K562 (cell line): ENCODE data around the gene ALOXE3. TPM values are rescaled to one million over a fixed set of nuclear protein-coding genes. Genes with fewer than 3 reads are reported as not detected.
A peak's percentile ranks its signal among the peaks of the same experiment; 100 is the strongest.

Experiments used
- CCNT2 ChIP-seq: IDR thresholded peaks from 2 replicates; pipeline ENCODE4 v1.6.1; 2011; ENCODE audit warnings: borderline replicate concordance, low read depth, mild to moderate bottlenecking, moderate library complexity, mixed read lengths, low read length; ENCODE audit not compliant: insufficient read length; ENCODE audit errors: extremely low read depth
- KDM2B ChIP-seq: fragments of 250-450 bp; sonication (Bioruptor Pico); IDR thresholded peaks from 2 replicates; pipeline ENCODE4 v1.8.0; 2021; ENCODE audit warnings: mild to moderate bottlenecking, moderate library complexity
- KHSRP ChIP-seq: fragments of 450-650 bp; IDR thresholded peaks from 2 replicates; pipeline ENCODE4 v1.6.1; 2017
- MYC ChIP-seq, 2 experiments: fragments of 250-450 bp in 1 of 2; sonication (Bioruptor Pico) in 1 of 2; IDR thresholded peaks; 2 replicates each; pipeline versions ENCODE4 v1.5.1 to v1.6.1; 2012 to 2021; ENCODE audit warnings: low read depth in 2 of 2, borderline replicate concordance in 1 of 2, improper control_type of control experiment in 1 of 2, low read length in 1 of 2, mild to moderate bottlenecking in 1 of 2, moderate library complexity in 1 of 2
- POLR2G ChIP-seq: fragments of 200-400 bp; formaldehyde crosslinking; IDR thresholded peaks from 2 replicates; pipeline ENCODE4 v1.6.1; 2017; ENCODE audit warnings: low read depth, mild to moderate bottlenecking, antibody characterized with exemption, low read length, moderate library complexity
- U2AF1 ChIP-seq: fragments of 200-400 bp; formaldehyde crosslinking; optimal IDR thresholded peaks from 2 replicates; pipeline ENCODE3; 2017; ENCODE audit warnings: mild to moderate bottlenecking, low read depth, low read length, moderate library complexity
- ZNF589 ChIP-seq: fragments of 200-800 bp; sonication (Bioruptor generic); IDR thresholded peaks from 2 replicates; pipeline ENCODE4 v1.6.1; 2016; ENCODE audit warnings: low read depth, missing genetic modification characterization, missing compliant biosample characterization
- ZNF764 ChIP-seq: fragments of 250-450 bp; sonication (Bioruptor Pico); IDR thresholded peaks from 2 replicates; pipeline ENCODE4 v1.4.0; 2020; ENCODE audit warnings: low read depth, mild to moderate bottlenecking, moderate library complexity
- polyA plus RNA-seq, 8 experiments: library from polyadenylated mRNA; depleted of rRNA in 4 of 8; stranded (reverse) in 5 of 8; unstranded in 3 of 8; fragments of >200 nt; fragmentation: Nextera tagmentation in 2 of 8; fragmentation: Illumina TruSeq in 1 of 8; extraction: Ambion mirVana in 2 of 8; extraction: Trizol in 1 of 8; gene quantifications; 2 replicates each; pipeline versions ENCODE4 v1.2.1 to v1.2.3, GENCODE V29; 2011 to 2014; ENCODE audit warnings: inconsistent platforms in 1 of 8, missing spikeins in 1 of 8
- total RNA-seq, 7 experiments: library from RNA; depleted of rRNA in 6 of 7; stranded (reverse); fragments of >200 nt in 6 of 7; fragmentation: Illumina TruSeq in 2 of 7; extraction: Trizol in 2 of 7; gene quantifications; 2 replicates each; pipeline versions ENCODE4 v1.2.1 to v1.2.3, GENCODE V29; 2011 to 2021; ENCODE audit warnings: low replicate concordance in 1 of 7

The ALOXE3 gene
- total and polyA plus RNA-seq, 9 of the 15 experiments (the other 6 are each of a cell fraction or from before 2014, with no cell fraction given): 0.04 TPM; not detected in 8

- no peak for TF ChIP-seq ZNF589 (CRISPR knock-in tag)
- TF ChIP-seq MYC (IDR thresholded peaks at IDR 0.05; ENCODE audit: low read depth, low read length): peak; percentile 61; the same call in 1 of the 2 replicates
- TF ChIP-seq MYC (CRISPR knock-in tag; IDR thresholded peaks at IDR 0.05; ENCODE audit: borderline replicate concordance, low read depth): no peak
- TF ChIP-seq KHSRP: no peak
- peak; percentile 42 for TF ChIP-seq CCNT2
- peak; percentile 18 for TF ChIP-seq U2AF1
- no peak for TF ChIP-seq KDM2B (CRISPR knock-in tag)
- TF ChIP-seq ZNF764 (CRISPR knock-in tag): no peak
- peak; percentile 90 for TF ChIP-seq POLR2G
Observed at GRCh38 chr17:8162233-8162996, 44.1 kb upstream of the ALOXE3 start, which contains the start of gene VAMP2 (continued).
